T-helper 9 cell (primary cell): ENCODE measurements around the gene ASB1.
"Not testable (repeated sequence)": the region's sequence is repeated elsewhere in the genome, so short reads cannot be mapped to it uniquely, and the experiment has no call there.

Experiments used
- DNase-seq: peaks from one replicate; pipeline ENCODE4 v3.0.0-alpha.2; 2020

Gene ASB1

DNA sequence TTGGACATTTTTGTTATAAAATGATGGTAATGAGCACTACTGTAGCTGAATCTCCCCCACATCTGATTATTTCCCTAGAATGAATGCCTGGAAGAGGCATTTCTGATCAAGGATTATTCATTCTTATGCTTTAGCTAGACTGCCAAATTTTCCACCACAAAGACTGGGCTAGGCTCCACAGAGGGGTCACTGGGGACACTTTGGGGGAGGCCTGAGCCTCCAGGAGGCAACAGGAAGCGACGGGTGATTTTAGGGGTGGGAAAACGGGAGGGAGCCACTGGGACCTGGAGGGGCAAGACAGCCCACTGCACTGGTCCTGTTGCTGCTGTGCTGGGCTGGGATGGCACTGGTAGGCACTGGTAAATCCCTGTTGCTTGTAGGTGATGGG lies 2.4 kb upstream of the ASB1 start:
- no peak for DNase-seq

DNA sequence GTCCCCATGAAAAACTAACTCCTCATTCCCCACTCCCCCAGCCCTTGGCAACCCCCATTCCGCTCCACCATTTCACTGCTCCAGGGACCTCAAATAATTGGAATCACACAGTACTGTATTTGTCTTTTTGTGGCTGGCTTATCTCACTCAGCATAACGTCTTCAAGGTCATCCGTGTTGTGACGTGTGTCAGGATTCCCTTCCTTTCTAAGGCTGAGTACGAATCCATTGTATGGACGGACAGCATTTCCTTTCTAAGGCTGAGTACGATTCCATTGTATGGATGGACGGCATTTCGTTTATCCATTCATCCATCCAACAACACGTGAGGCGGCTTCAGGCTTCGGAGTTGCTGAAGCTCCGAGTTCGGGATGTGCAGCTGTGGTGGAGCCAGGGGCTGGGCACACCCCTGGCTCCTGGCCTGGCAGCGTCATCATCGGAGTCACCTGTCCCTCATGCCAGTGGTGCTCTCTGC lies 1.2 kb upstream of the ASB1 start:
- DNase-seq, result no peak

DNA sequence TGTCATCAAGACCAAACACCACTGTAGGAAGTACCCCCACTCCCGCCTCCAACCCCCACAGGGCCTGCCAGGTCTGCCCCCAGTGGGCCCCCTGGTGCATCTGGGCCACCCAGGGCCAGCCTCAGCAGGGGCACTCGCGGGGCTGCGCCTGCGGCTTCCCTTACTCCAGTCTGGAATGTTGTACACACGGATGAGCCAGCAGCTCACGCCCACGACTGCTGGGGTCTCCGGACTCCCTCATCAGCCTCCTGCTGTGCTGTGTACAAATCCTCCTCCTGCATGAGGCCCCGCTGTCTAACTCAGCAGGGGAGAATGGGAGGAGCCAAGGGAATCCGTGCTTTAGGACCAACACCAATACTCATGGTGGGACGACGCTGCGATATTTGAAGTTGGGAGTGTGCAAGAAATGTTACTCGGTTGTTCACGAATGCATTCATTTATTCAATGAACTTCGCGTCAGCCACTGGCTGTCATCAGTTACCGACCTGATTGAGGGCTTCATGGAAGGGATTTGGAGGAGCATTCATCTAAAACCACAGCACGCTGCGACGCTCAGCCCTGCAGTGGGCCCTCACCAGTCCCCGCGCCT lies 654 bp upstream of the ASB1 start:
- no peak for DNase-seq

DNA sequence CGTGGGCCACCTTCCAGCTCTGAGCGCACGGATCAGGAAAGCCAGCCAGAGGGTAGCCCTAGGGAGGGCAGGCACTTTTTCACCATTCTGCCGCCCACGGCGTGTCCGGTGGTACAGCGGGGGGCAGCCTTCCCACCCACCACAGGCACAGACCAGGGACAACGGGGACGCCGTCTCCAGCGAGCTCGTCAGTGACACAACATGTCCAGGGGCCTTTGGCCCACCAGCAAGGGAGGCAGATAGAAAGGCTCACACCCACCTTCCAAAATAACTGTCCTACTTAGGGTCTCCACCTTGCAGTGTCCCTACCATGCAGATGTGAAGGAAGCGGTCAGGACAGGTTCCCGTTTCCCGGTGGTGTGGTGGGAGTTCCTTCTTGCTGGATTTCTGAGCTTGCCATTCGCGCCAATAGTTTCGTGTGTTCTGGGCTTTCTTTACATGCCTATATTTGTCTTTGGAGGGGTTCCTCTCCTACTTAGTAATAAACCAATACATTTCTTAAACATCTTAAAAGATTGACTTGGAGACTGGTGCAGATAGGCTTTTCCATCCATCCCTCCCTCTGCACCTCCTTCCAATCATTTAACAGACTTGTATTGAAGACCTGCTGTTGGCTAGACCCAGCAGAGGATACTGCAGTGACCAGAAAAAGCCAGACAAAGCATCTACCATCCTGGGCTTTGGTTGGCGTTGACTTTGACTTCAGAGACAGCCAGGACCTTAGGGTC lies 872 bp downstream of the ASB1 start:
- DNase-seq, result no peak

DNA sequence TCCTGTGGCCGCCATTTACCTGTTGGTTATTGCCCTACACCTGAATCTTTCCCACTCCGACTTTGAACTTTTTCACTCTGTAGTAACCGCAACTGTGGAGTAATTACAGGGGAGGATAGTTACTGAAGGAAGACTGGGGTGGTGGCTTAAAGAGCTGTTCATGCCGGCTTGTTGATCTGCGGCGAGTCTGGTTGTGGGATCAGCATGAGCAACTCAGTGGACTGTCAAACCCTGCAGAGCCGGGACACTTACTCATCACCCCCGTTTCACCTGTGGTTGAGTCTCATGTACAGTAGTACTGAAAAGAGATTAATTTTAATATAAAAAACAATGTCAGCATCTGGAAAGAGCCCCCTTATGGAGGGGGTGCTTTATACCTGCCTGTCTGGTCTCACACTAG lies 2.1 kb downstream of the ASB1 start:
- no peak for DNase-seq

DNA sequence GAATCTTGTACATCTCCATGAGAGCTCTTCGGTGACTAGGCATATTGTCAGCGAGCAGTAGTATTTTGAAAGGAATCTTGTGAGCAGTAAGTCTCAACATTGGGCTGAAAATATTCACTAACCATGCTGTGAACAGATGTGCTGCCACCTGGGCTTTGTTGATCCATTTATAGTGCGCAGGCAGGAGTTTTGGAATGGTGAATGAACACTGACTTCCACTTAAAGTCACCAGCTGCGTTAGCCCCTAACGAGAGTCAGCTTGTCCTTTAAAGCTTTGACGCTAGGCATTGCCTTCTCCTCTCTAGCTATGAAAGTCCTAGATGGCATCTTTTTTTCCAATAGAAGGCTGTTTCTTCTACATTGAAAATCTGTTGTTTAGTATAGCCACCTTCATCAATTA lies 4.1 kb downstream of the ASB1 start:
- no peak for DNase-seq

DNA sequence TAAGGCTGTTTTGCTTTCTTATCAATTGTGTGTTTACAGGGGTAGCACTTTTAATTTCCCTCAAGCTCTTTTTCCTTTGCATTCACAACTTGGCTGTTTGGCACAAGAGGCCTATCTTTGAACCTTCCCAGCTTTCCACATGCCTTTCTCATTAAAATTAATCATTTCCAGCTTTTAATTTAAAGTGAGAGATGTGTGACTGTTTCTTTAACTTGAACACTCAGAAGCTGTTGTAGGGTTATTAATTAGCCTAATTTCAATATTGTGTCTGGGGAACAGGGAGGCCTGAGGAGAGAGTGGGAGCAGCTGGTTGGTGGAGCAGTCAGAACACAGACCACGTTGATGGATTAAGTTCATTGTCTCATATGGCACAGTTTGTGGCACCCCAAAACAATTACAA lies 4.7 kb downstream of the ASB1 start:
- DNase-seq, result no peak

DNA sequence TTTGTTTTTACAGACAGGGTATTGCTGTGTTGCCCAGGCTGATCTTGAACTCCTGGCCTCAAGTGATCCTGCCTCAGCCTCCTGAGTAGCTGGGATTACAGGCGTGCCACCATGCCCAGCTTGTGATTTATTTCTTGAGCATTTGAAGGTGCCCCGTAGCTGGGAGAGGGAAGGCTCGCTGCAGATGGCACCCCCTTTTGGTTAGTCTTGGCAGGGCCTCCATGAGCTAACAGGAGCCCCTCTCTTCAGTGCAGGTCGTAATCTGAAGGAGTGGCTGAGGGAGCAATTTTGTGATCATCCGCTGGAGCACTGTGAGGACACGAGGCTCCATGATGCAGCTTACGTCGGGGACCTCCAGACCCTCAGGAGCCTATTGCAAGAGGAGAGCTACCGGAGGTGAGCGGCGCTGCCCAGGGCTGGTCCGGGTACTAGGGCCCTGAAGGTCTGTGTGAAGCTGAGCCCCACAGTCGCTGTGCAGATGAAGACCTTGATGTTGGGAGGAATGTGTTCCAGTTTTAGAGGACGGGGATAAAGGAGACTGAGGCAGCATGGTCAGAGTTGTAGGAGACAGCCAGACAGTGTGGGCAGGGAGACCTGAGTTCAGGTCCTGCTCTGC lies 6.7 kb downstream of the ASB1 start:
- DNase-seq, result no peak

DNA sequence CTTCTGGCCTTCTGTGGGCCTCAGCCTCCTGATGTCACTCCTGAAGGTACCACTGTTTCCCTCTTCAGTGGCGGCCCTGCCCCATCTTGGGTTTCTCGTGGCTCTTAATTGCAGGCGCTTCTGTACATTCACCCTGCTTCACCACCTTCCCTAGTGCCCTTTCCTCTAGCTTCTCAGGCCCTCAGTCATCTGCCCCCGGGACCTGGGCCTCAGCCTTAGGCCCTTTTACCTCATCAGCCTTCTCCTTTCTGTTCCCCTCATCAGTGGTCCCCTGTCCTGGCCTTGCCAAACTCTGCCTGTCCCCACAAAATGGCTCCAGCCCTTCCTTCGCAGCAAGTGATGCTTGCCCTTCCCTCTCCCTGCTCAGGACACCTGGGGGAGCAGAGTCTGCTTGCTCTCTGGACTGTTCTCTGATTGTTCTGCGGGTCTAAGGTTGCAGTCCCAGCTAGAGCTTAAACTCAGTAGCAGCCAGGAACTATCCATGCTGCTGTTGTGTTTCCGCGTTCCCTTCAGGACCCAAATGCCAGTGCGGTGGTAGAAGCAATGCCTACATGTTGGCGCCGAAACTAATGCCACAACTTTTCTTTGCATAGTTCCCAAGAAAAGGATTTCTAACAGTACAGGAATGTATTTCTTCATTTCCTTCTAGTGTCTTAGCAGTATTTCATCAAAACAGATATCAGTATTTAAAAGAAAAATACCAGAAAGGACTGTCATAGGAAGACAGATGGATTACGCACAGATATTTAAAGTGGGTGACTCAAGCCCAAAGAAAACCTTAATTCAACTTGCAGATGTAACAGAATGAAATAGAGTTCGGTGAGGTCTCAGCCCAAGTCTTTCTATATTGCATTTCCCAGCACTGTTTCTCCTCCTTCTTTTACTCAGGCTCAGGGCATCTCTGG lies 7.5 kb downstream of the ASB1 start:
- DNase-seq, result no peak

DNA sequence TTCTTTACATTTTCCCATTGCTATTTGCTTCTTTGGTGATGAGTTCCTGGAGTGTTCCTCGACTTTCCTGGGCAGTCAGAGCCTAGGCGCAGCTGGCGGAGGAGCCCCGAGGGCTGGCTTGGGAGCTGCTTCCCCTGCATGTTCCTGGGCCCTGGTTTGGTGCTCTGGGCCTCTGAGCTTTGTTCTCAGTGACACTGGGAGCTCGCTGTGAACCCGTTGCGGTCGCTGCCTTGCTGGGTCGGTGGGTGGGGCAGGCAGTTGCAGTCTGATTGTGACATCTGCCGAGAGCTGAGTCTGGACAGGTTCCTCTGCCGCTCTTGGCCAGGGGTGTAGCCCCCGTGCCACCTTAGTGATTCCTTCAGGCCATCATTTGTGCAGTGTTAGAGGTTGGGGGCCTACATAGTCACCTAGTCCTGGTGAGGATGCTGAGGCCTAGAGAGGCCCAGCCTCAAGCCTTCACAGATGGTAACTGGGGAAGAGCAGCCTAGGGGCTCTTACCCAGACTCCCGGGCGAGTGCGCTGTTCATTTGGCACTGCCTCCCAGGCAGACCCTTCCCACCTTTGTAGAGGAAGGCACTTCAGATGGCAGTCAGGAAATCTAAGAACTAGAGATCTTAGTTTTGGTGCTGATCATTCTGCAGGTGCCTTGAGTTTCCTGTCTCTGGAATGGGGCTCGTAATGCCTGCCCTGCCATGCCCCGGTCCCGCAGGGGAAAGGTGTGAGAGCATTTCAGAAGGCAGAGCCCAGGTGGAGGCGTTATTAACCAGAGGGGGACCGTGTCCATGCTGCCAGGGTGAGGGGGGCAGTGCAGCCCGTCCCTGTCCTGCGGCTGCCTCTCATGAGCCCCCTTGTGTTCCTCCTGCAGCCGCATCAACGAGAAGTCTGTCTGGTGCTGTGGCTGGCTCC lies 8.4 kb downstream of the ASB1 start:
- DNase-seq, result no peak

DNA sequence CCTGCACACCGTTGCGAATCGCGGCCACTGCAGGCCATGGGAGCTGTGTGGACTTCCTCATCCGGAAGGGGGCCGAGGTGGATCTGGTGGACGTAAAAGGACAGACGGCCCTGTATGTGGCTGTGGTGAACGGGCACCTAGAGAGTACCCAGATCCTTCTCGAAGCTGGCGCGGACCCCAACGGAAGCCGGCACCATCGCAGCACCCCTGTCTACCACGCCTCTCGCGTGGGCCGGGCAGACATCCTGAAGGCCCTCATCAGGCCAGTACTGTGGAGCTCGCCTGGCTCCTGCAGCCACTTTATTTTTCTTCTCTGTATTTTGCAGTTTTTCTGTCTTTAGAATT lies 9.0 kb downstream of the ASB1 start:
- DNase-seq, result no peak

DNA sequence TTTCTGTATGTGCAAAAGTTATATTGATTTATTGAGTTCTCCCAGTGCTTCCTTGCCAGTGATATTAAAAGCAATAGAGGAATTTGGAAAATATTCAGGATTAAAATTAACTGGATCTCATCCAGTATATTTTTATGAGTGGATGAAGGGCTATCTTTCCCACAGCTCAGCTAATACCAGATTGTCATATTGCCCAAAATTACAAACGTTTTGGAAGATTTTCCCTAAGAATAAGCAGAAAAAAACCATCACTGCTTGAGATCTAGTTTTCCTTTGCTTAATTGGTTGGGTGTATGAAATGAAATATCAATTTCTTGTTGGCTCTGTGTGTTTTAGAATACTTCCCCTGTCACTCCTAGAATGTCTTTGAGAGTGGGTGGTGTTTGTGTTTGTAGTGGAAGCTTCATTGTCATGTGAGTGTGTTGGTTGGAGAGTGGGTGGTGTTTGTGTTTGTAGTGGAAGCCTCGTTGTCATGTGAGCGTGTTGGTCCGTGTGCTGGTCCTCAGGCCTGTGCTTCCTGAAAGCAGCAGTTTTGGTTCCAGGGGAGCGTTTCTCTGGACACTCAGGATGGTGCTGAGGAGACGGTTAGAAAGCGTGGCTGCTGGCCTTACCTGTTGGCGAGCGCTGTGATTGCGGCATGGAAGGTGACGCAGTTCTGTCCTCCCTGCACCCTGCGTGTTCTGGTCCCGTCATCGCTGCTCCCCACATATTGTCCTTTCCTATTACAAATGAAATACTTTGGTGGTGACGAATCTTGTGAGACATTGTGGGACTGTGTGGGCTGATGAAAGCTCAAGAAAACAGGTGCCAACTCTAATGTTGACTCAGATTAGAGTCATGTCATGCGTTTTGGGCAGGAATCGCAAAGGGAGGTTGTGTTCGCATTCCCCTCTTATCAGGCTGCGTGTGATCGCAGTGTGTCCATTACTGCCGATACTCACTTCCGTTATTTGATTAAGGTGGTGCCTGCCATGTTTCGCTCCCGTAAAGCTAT lies 12.4 kb downstream of the ASB1 start:
- DNase-seq, result no peak

DNA sequence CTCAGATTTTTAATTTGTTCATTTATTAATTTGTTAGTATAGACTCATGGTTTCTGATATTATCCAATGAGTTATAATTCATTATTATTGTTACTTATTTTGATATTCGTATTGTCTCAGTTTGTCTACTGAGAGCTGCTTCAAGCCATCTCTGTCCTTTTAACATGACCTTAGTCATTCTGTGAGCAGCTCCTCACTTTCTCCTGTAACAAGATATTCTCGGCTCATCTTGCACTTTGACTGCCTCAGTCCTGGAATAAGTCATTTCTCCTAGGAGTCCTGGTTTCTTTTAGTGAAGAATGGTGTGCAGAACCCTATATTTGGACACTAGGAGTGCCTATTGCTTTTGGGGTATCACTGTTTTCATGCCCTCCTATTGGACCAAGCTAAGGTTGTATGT lies 13.2 kb downstream of the ASB1 start:
- no peak for DNase-seq

DNA sequence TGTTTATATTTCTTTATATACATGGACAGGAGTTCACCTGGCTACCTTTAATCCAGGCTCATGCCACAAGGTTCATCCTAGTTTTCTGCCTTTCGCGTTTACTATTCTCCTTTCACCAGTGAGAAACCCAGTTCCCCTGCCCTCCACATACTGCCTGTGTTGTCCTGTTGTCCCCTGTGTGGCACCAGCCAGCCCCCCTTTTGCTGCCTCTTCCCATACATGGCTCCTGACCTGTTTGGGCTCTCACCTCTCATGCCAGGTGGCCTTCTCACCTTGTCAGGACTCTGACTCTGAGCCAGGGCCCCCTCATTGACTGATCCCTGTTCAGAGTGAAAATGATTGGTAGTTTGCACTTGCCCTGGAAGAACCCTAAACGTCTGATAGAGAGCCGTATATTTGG lies 13.6 kb downstream of the ASB1 start:
- no peak for DNase-seq

DNA sequence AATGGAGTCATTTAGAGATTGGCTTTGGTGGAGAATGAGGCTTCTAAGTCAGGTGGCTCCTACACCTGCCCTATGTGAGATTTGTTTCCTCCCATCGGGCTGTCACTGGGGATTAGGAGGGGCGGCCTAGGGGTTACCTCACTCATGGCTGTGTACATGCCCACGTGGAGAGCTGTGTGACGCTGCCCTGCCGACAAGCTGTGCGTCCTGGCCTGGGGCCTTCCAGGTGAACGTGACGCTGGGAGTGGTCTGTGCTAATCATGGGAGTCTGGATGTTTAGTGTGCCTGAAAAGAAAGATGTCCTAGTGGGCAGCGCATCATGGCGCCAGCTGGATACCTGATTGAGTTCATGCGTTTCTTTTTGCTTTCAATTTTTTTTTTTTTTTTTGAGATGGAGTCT lies 14.0 kb downstream of the ASB1 start:
- DNase-seq, result no peak

DNA sequence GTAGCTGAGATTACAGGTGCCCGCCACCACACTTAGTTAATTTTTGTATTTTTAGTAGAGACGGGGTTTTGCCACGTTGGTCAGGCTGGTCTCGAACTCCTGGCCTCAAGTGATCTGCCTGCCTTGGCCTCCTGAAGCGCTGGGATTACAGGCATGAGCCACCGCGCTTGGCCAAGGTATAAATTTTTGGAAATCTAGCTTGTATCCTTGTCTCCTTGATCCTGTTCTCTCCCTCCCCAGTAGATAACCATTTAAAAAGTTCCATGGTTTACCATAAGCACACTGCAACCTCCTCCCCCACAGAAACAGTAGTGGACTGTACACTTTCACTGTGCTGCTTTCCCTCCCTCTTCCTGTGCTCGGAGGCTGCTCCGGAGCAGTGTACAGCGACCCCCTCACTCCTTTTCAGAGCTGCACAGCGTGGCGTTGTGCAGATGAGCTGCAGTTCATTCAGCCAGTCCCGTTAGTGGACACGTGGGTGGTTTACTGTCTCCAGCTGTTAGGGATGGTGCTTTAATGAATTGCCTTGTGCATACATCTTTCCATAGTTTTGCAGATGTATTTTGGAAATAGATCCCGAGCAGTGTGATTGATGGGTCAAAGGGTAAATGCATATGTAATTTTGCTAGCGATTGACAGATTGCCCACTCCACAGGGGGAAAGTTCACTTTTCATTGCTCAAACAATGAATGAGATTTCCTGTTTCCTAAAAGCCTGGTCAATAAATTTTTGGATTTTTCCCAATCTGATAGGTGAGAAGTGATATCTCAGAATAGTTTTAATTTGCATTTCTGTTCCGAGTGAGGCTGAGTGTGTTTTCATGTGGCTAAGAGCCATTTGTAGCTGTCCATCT lies 14.8 kb downstream of the ASB1 start:
- DNase-seq, result no peak

DNA sequence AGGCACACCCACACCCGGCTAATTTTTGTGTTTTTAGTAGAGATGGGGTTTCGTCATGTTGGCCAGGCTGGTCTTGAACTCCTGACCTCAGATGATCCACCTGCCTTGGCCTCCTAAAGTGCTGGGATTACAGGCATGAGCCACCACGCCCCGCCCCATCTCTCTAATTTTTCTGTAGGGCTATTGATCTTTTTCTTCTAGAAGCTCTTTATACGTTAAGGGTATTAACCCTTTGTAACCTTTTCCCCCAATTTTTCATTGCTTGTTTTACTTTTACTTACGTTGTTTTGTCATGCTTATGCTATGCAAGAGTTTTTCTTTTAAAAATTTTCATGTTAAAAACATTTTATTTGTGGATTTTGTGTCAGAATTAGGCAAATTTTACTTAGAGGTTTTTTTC lies 15.5 kb downstream of the ASB1 start:
- DNase-seq, result not testable (repeated sequence)

DNA sequence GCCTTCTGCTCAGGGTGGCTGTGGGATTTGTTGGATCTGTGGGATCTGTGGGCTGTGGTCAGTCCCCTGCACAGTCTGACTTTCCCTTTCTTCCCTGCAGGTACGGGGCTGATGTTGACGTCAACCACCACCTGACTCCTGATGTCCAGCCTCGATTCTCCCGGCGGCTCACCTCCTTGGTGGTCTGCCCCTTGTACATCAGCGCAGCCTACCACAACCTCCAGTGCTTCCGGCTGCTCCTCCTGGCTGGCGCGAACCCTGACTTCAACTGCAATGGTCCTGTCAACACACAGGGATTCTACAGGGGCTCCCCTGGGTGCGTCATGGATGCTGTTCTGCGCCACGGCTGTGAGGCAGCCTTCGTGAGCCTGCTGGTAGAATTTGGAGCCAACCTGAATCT lies 17.5 kb downstream of the ASB1 start:
- no peak for DNase-seq

DNA sequence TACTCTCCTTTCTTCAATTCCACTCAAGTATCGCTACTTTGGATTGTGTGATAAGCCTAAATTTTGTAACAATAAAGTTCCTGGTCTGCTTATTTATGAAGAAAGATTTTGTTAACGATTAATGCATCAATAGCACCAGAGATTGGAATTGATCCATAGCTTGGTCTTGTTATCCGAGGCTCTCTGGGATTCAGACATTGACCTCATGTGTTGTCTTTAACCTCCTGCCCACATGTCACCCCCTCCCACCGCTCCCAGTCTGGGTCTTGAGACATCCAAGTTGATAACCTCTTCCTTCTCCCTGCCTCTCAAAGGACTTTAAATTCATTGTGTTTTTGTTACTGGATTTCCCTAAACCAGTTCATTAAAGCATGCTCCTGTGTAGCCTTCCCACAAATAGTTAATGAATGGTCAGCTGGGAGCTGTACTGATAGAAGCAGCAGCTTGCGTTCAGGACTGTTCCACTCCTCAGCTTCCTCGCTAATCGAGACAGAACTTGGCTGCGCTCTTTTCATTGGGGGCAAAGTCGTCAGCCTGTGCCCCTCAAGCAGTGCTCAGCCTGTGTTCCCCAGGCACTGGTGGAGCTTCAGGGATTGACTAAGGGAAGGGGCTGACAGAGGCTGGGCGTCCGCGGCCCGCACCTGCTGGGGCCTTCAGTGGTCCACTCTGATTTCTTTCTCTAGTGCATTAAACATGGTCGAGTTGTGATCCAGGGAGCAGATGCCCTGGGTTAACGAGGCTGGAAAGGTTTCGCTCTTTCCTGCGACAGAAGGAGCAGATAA lies 18.9 kb downstream of the ASB1 start:
- DNase-seq, result no peak
